Effector memory CD4-positive, alpha-beta T cell (primary cell): Measurements from ENCODE around the gene GDF7.

ENCODE experiments used
- DNase-seq, 3 donors: peaks; one replicate each; pipeline ENCODE4 v3.0.0-alpha.2; 2020
- H3K27ac ChIP-seq: 2 replicates; pipeline ENCODE4 v1.7.0; 2013; ENCODE audit warnings: mild to moderate bottlenecking, low read length, moderate library complexity; ENCODE audit not compliant: insufficient read depth, poor library complexity, severe bottlenecking
- H3K27me3 ChIP-seq: replicated peaks from 2 replicates; pipeline ENCODE4 v1.7.0; 2013; ENCODE audit warnings: mild to moderate bottlenecking, low read length; ENCODE audit not compliant: insufficient read depth, control insufficient read depth, poor library complexity, severe bottlenecking
- H3K36me3 ChIP-seq: 2 replicates; pipeline ENCODE4 v1.7.0; 2013; ENCODE audit warnings: mild to moderate bottlenecking, low read length, moderate library complexity; ENCODE audit not compliant: control insufficient read depth, insufficient read depth
- H3K4me1 ChIP-seq: 2 replicates; pipeline ENCODE4 v1.7.0; 2013; ENCODE audit warnings: low read length, mild to moderate bottlenecking; ENCODE audit not compliant: control insufficient read depth, insufficient read depth, poor library complexity, severe bottlenecking
- H3K4me3 ChIP-seq: 2 replicates; pipeline ENCODE4 v1.7.0; 2013; ENCODE audit warnings: low read length, low read depth, mild to moderate bottlenecking; ENCODE audit not compliant: insufficient read depth, poor library complexity, severe bottlenecking
- H3K9me3 ChIP-seq: 2 replicates; pipeline ENCODE4 v1.7.0; 2013; ENCODE audit warnings: mild to moderate bottlenecking, low read length, moderate library complexity; ENCODE audit not compliant: control insufficient read depth

Gene GDF7

GRCh38 chr2:20650877-20651730 is 15.8 kb upstream of the GDF7 start, which contains the start of gene HS1BP3:
Gene HS1BP3 (minus strand): TSS chr2:20651098. CDS start chr2:20651063, 35 bp downstream.
- no peaks in the 10 kb centered on the region for H3K36me3 ChIP-seq
- DNase-seq: peak; percentile 83 to 84 (median 84)
- peak within 1 kb of the TSS; percentile 83 for H3K4me3 ChIP-seq
- no peaks in the 10 kb centered on the region for H3K9me3 ChIP-seq
- peak within 1 kb of the TSS; percentile 84 for H3K27ac ChIP-seq
- no peaks in the 10 kb centered on the region for H3K27me3 ChIP-seq
- peaks cover 15% of the 10 kb centered on the region for H3K4me1 ChIP-seq

- Histone ChIP-seq H3K27ac (peak overlapping the region; percentile 61), H3K4me3 (no peak overlapping the region)
Measured at GRCh38 chr2:20651731-20652099, 15.2 kb upstream of the GDF7 start.

GRCh38 chr2:20652141-20652540 is 14.8 kb upstream of the GDF7 start:
- Histone ChIP-seq H3K4me3 (no peak overlapping the region), H3K27me3 (no peaks in the 10 kb centered on the region), H3K9me3 (no peaks in the 10 kb centered on the region), H3K36me3 (no peaks in the 10 kb centered on the region), H3K4me1 (peaks cover 15% of the 10 kb centered on the region), H3K27ac (no peak overlapping the region)
- DNase-seq: no peak

More at GRCh38 chr2:20651731-20652099, 15.2 kb upstream of the GDF7 start:
- Histone ChIP-seq H3K9me3 (no peaks in the 10 kb centered on the region), H3K4me1 (peaks cover 15% of the 10 kb centered on the region), H3K36me3 (no peaks in the 10 kb centered on the region), H3K27me3 (no peaks in the 10 kb centered on the region)
- no peak for DNase-seq

GRCh38 chr2:20652673-20653575 is 14.0 kb upstream of the GDF7 start:
- peaks cover 15% of the 10 kb centered on the region for H3K4me1 ChIP-seq

GRCh38 chr2:20653695-20654534 is 13.0 kb upstream of the GDF7 start:
- DNase-seq: no peak
- Histone ChIP-seq H3K9me3 (no peaks in the 10 kb centered on the region), H3K4me3 (no peak overlapping the region), H3K27me3 (no peaks in the 10 kb centered on the region), H3K36me3 (no peaks in the 10 kb centered on the region), H3K27ac (no peak overlapping the region), H3K4me1 (peaks cover 15% of the 10 kb centered on the region)

More at GRCh38 chr2:20652673-20653575, 14.0 kb upstream of the GDF7 start:
- Histone ChIP-seq H3K27me3 (no peaks in the 10 kb centered on the region), H3K9me3 (no peaks in the 10 kb centered on the region), H3K27ac (no peak overlapping the region), H3K4me3 (no peak overlapping the region), H3K36me3 (no peaks in the 10 kb centered on the region)
- DNase-seq: no peak

GRCh38 chr2:20654535-20654813 is 12.5 kb upstream of the GDF7 start:
- Histone ChIP-seq H3K4me3 (no peak overlapping the region), H3K36me3 (no peaks in the 10 kb centered on the region), H3K9me3 (no peaks in the 10 kb centered on the region), H3K27ac (no peak overlapping the region), H3K27me3 (no peaks in the 10 kb centered on the region), H3K4me1 (peaks cover 15% of the 10 kb centered on the region)
- no peak for DNase-seq

- no peak overlapping the region for H3K4me3 ChIP-seq
- H3K27me3 ChIP-seq: peaks cover under 1% of the 10 kb centered on the region
- H3K36me3 ChIP-seq: no peaks in the 10 kb centered on the region
- H3K4me1 ChIP-seq: peaks cover 5% of the 10 kb centered on the region
- H3K27ac ChIP-seq: no peak overlapping the region
- H3K9me3 ChIP-seq: no peaks in the 10 kb centered on the region
- no peak for DNase-seq
Measured at GRCh38 chr2:20656561-20656960, 10.4 kb upstream of the GDF7 start.

GRCh38 chr2:20657522-20658235 is 9.3 kb upstream of the GDF7 start:
- no peak overlapping the region for H3K27ac ChIP-seq
- no peaks in the 10 kb centered on the region for H3K9me3 ChIP-seq
- no peaks in the 10 kb centered on the region for H3K36me3 ChIP-seq
- no peak overlapping the region for H3K4me3 ChIP-seq
- DNase-seq: no peak
- H3K27me3 ChIP-seq: peaks cover 12% of the 10 kb centered on the region
- peaks cover 4% of the 10 kb centered on the region for H3K4me1 ChIP-seq
